Stimulated activated CD4-positive, alpha-beta T cell treated with anti-CD3 and anti-CD28 coated beads, Interleukin-15, amount 100 ng/mL, for 1 hour (primary cell): Measurements from ENCODE around the gene CD33.
"Not testable (repeated sequence)": the region's sequence is repeated elsewhere in the genome, so short reads cannot be mapped to it uniquely, and the experiment has no call there.

Experiments
- DNase-seq, 2 donors: peaks; one replicate each; pipeline ENCODE4 v3.0.0-alpha.2; 2020; ENCODE audit warnings: low read depth in 1 of 2, low spot score in 1 of 2

Gene CD33

GRCh38 chr19:51224898-51225393 lies at the start of gene CD33:
TSS of gene CD33 (plus strand) at chr19:51225080. CDS start at chr19:51225119, 39 bp downstream.
- DNase-seq, result not testable (repeated sequence)

GRCh38 chr19:51179256-51179655 lies 45.6 kb upstream of the CD33 start:
- DNase-seq, result no peak

DNA sequence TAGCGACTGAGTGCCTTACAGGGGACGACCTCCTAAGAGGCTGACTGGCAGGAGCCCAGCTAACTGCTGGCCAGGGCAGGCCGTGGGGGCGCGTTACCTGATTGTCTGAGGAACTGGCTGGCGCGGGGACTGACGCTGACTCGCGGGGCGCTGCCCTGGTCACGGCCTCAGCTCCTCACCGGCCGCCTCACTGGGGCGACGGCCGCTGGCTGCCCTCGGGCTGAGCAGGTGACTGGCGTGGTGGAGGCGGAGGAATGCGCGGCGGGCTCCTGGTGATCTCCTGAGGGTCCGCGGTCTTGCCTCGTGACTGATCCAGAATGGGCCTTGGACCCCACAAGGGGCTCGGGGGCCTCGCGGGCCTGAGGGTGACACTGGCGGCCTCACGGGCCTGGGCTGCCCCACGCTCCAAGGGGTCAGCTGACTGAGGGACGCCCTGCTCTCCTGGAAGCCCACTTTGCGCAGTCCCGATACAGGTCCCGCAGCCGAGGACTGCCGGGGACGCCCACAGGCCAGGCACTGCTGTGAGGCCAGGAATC lies 43.4 kb upstream of the CD33 start:
- no peak for DNase-seq

DNA sequence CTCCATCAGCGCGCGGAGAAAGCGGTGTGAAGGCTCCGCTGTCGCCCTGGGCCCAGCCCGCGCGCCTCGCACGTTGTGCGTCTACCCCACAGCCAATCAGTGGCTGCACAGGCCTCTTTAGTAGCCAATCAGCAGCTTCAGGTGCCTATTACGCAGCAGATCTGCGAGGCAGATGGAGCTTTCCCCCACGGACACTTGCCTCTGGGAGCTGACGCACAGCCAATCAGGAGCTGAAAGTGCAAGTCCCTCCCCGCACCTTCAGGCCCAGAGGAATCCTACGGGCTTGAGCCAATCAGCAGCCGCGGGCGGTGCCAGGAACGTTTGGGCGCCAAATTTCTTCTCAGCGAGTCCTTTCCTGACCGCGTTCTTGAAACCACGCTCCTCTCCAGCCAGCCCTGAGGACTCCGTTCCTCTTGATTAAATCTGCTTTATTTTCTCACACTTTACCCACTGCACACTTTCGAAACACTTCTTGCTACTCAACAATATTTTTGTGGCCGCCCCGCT lies 42.9 kb upstream of the CD33 start:
- no peak for DNase-seq

GRCh38 chr19:51183629-51184028 lies 41.3 kb upstream of the CD33 start:
- DNase-seq, result no peak

- DNase-seq, result no peak
These were observed 39.6 kb upstream of the CD33 start for GRCh38 chr19:51185069-51185867.

GRCh38 chr19:51185868-51186215 lies 39.0 kb upstream of the CD33 start:
- no peak for DNase-seq

DNA sequence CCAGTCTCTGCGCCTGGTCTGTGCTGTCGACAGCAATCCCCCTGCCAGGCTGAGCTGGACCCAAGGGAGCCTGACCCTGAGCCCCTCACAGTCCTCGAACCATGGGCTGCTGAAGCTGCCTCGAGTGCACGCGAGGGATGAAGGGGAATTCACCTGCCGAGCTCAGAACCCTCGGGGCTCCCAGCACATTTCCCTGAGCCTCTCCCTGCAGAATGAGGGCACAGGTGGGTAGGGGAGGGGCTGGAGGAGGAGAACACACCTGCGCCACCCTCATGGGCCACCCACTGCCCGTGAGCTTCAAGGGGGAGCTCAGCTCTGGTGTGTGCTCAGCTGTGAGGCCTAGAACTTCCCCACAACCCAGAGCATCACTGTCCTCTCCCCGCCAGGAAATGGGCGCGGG lies 38.6 kb upstream of the CD33 start:
- DNase-seq, result no peak

DNA sequence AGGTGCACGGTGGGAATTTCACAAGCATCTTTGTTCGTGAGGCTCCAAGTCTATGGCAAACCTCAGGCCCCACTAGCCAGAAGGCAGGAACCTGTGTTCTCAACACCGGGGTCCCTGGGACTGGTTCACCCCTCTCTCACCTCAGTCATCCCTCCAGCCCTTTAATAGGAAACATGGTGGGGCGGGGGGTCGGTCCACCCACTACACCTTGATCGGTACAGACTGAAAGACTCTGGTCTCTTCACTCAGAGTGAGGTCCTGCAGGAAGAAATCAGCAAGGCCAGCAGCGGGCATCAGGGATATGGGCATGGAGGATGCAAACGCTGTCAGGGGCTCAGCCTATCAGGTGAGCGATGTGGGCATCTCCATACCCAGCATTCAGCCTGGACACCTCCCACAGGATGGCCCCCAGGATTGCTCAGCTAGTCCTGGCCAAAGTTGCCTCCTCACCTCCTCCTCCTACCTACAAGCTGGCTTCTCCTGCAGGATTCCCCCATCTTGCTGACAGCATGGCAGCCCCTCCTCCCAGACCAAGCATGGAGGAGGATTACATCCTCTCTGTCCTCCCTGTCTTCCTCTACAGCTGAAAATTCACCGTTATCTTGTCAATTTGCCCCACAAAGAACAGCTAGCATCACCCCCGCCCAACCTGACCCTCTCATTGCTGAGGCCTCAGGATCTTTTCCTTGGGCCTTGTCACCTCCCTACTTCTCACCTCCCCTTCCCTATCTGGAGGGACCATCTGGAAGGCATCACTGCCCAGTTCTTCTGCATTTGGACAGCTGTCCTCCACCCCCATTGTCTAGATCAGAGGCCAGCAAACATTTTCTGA lies 37.3 kb upstream of the CD33 start:
- no peak for DNase-seq

DNA sequence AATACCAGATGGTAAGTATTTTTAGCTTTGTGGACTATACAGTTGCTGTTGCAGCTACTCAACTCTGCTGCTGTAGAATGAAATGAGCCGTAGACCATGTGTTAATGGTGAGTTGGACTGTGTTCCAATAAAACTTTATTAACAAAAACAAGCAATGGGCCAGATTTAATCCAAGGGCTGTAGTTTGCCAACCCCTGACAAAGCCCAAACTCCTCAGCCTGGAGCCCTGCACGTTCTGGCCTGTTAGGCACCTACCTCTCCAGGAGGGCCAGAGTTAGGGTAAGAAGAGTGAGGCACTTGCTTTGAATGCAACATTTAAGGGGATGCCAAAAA lies 36.7 kb upstream of the CD33 start:
- no peak for DNase-seq

GRCh38 chr19:51192689-51193088 lies 32.2 kb upstream of the CD33 start:
- DNase-seq, result no peak

GRCh38 chr19:51194527-51195315 lies 30.2 kb upstream of the CD33 start:
- no peak for DNase-seq

- no peak for DNase-seq
These were observed 29.6 kb upstream of the CD33 start for GRCh38 chr19:51195316-51195586.

GRCh38 chr19:51195616-51196015 lies 29.3 kb upstream of the CD33 start:
- no peak for DNase-seq

- DNase-seq, result no peak
These were observed 28.7 kb upstream of the CD33 start for GRCh38 chr19:51196181-51196580.

DNA sequence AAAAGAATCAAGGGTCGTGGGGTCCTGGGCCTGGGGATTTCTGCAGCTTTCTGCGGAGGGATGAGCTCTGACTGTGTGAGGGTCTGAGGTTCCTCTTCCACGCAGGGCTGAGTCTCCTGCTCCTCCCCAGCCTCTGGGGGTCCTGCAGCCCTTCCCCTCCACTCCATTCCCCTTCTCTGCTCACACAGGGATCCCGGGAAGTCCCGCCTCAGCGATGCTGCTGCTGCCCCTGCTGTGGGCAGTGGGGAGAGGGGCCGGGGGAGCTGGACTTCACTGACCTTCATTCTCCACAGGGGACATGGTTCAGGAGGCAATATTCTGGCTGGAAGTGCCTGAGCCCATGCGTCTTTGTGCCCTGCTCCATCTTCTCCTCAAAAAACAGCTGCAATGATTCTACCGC lies 26.2 kb upstream of the CD33 start:
- DNase-seq, result no peak

- DNase-seq, result no peak
These were observed 24.7 kb upstream of the CD33 start for GRCh38 chr19:51200071-51200666.

DNA sequence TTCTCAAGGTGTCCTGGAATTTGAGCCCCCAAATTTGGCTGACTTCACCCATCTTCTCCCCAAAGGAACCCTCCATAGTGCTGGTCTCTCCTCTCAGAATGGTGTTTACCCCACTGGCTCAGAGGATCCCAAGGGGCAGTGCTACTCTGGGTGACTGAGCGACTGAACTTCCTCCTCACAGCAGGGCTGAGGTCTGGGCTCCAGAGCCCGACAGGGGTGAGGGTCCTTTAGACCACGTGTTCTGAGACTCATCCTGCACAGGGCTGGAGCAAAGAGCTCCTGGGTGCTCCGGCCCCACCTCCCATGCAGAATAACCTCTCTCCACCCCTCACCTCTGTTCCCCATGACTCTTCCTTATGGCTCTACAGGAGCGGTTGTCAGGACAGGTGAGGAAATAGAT lies 23.2 kb upstream of the CD33 start:
- DNase-seq, result no peak

DNA sequence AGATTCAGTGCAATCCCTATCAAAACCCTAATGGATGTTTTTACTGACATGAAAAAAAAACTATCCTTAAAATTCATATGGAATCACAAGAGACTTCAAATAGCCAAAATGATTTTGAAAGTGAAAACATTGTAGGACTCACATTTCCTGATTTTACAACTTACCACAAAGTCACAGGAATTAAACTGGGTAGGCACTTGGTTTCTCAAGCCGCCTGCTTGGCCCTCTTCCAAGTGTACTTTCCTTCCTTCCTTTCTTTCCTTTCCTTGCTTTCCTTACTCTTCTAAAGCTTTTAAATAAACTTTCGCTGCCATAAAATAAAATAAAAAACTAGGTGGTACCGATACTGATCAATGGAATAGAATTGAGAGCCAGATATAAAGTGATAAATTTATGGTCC lies 21.0 kb upstream of the CD33 start:
- no peak for DNase-seq

- no peak for DNase-seq
These were observed 20.6 kb upstream of the CD33 start for GRCh38 chr19:51204321-51204720.

DNA sequence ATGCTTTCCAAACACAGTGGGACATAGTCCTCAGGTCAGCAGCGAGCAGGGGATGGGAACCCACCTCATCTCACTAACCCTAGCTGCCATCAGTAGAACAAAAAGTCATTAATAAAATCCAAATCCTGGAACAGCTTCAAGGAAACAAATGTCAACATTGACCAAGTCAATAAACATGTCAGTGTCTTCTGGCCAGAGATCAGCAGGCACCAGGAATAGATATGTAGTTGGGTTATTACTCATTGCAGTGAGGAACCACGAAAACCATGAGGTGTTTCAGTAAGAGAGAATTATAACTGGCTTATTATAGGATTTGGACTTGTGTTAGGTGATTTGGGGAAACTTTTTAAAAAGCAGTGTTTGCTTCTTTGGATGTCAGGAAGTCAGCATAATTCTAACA lies 17.1 kb upstream of the CD33 start:
- no peak for DNase-seq
